Naive B cell (primary cell): ENCODE data around the gene GTPBP2. TPM values are rescaled to one million over a fixed set of nuclear protein-coding genes. Genes with fewer than 3 reads are reported as not detected.

ENCODE experiments used
- ATAC-seq, 2 donors: fragments of 150-1000 bp; cut with Tn5 transposase; 2 replicates each; pipeline ENCODE4 v1.10.0; 2021; ENCODE audit warnings: low read depth in 2 of 2, mild to moderate bottlenecking in 2 of 2, moderate library complexity in 2 of 2
- DNase-seq: peaks from one replicate; pipeline ENCODE4 v3.0.0; 2022
- H3K27ac Mint-ChIP-seq, 6 donors: one replicate each; pipeline ENCODE4 v1.8.0; 2020 to 2022; ENCODE audit warnings: mild to moderate bottlenecking in 6 of 6, mixed read lengths in 6 of 6, moderate library complexity in 5 of 6, inconsistent platforms in 2 of 6
- H3K27me3 Mint-ChIP-seq, 3 donors: one replicate each; pipeline ENCODE4 v1.8.0; 2021 to 2022; ENCODE audit warnings: mixed read lengths in 3 of 3, mild to moderate bottlenecking in 1 of 3
- H3K36me3 Mint-ChIP-seq, 2 donors: one replicate each; pipeline ENCODE4 v1.8.0; 2020 to 2022; ENCODE audit warnings: mixed read lengths in 2 of 2, inconsistent platforms in 1 of 2, mild to moderate bottlenecking in 1 of 2
- H3K4me1 Mint-ChIP-seq, 3 donors: one replicate each; pipeline ENCODE4 v1.8.0; 2020 to 2022; ENCODE audit warnings: mixed read lengths in 3 of 3, inconsistent platforms in 1 of 3, mild to moderate bottlenecking in 1 of 3, moderate library complexity in 1 of 3
- H3K4me3 Mint-ChIP-seq, 8 donors: one replicate each; pipeline ENCODE4 v1.8.0; 2020 to 2022; ENCODE audit warnings: mild to moderate bottlenecking in 8 of 8, mixed read lengths in 8 of 8, moderate library complexity in 8 of 8, inconsistent platforms in 2 of 8
- H3K9me3 Mint-ChIP-seq, 7 donors: one replicate each; pipeline ENCODE4 v1.8.0; 2020 to 2022; ENCODE audit warnings: mixed read lengths in 7 of 7, mild to moderate bottlenecking in 5 of 7, inconsistent platforms in 2 of 7, moderate library complexity in 1 of 7
- polyA plus RNA-seq, 6 donors: library from polyadenylated mRNA; unstranded; fragments of 300-500 nt; fragmentation: Illumina TruSeq; gene quantifications; one replicate each; pipeline ENCODE4 v1.2.3, GENCODE V29; 2021; ENCODE audit warnings: low read depth in 6 of 6

The GTPBP2 gene
- polyA plus RNA-seq, 6 donors from 2014 or later: 2.5 to 17.3 (median 3.8) TPM

DNA sequence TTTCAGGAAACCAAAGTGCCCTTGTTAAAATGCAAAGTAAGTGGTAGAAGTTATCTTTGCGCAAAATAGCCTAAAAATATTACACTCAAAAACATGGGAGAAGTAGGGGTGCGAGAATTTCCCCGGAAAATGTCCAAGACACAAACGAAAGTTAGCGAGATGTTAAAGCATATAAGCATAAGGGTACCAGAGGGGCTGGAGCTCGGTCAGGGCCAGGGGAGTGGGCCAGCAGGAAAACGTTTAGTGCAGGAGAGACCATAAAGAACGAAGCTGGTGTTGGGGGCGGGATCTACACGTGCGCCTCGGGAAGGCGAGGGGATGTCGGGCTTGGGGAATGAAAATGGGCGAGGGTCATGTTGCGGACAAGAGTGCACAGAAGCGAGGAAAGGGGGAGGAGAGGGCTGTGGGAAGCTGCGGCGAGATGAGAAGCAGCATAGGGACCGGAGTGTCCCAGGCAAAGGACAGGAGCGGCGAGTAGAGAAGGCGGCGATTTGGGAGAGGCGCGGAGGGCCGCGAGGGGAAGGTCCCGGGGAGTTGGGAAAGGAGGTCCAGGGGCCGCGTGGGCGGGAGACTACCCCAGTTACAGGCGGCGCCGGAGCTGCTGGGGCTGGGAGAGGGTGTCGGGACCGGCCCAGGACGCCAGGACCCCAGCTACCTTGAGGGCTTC is 53.8 kb downstream of the GTPBP2 start:
- H3K9me3 Mint-ChIP-seq: no peaks in the 10 kb centered on the region
- H3K36me3 Mint-ChIP-seq: peaks cover 8 to 15% of the 10 kb centered on the region in 2 donors
- H3K4me3 Mint-ChIP-seq: peak overlapping the region; percentile 93 to 99 (median 94)
- H3K27ac Mint-ChIP-seq: peak overlapping the region; percentile 28 to 99 (median 89)
- DNase-seq (no peak), ATAC-seq (no peak)
- peaks cover 30 to 45% (median 40%) of the 10 kb centered on the region in 3 donors for H3K4me1 Mint-ChIP-seq
- no peaks in the 10 kb centered on the region for H3K27me3 Mint-ChIP-seq

DNA sequence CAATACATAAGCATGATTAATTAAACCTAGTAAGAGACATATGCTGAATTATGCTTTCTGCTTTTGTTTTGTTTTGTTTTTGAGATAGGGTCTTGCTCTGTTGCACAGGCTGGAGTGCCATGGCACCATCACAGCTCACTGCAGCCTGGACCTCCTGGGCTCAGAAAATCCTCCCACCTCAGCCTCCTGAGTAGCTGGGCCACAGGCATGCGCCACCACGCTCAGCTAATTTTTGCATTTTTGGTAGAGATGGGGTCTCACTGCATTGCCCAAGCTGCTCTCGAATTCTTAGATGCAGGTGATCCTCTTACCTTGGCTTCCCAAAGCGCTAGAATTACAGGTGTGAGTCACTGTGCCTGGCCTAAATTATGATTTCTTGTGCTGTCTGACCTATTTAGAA is 57.0 kb downstream of the GTPBP2 start:
- Mint-ChIP-seq H3K9me3 (no peaks in the 10 kb centered on the region), H3K27ac (no peak overlapping the region), H3K4me3 (no peak overlapping the region), H3K27me3 (no peaks in the 10 kb centered on the region), H3K36me3 (peaks cover 13 to 15% of the 10 kb centered on the region in 2 donors), H3K4me1 (peaks cover 9 to 22% (median 14%) of the 10 kb centered on the region in 3 donors)
- ATAC-seq (no peak), DNase-seq (no peak)

GRCh38 chr6:43570876-43571441 is 58.1 kb downstream of the GTPBP2 start:
- Mint-ChIP-seq H3K27ac (peak overlapping the region in 1 of 6 donors; percentile 44), H3K4me1 (peaks cover 8 to 18% (median 9%) of the 10 kb centered on the region in 3 donors), H3K4me3 (peak overlapping the region in 1 of 8 donors; percentile 44), H3K36me3 (peaks cover 13 to 15% of the 10 kb centered on the region in 2 donors), H3K9me3 (no peaks in the 10 kb centered on the region), H3K27me3 (no peaks in the 10 kb centered on the region)
- DNase-seq (no peak), ATAC-seq (no peak)

Other genes starting within 250 kb of the GTPBP2 start
- 10 to 100 TPM in 5 of 6 donors, 1 to 10 TPM in 1; 9.0 to 21.0 (median 12.3) TPM for gene ABCC10, start 201.7 kb downstream of the GTPBP2 start, polyA plus RNA-seq
- under 1 TPM in 4 of 6 donors, not detected in 2; 0.34 to 0.39 (median 0.39) TPM for gene DLK2, start 173.7 kb downstream of the GTPBP2 start, polyA plus RNA-seq
- 10 to 100 TPM in 3 of 6 donors, 1 to 10 TPM in 3; 6.9 to 16.7 (median 9.2) TPM for gene TJAP1, start 151.7 kb downstream of the GTPBP2 start, polyA plus RNA-seq
- gene LRRC73, start 118.9 kb downstream of the GTPBP2 start, polyA plus RNA-seq: not detected
- gene YIPF3, start 112.3 kb downstream of the GTPBP2 start, polyA plus RNA-seq: 10 to 100 TPM; 72.5 to 97.5 (median 89.9) TPM
- 10 to 100 TPM in 4 of 6 donors, 1 to 10 TPM in 2; 9.3 to 19.8 (median 13.1) TPM for gene POLR1C, start 112.2 kb downstream of the GTPBP2 start, polyA plus RNA-seq
- gene XPO5, start 53.2 kb downstream of the GTPBP2 start, polyA plus RNA-seq: 10 to 100 TPM in 1 of 6 donors, 1 to 10 TPM in 5; 5.0 to 15.3 (median 7.7) TPM
- gene POLH, start 53.1 kb downstream of the GTPBP2 start, polyA plus RNA-seq: 10 to 100 TPM; 15.1 to 41.4 (median 19.1) TPM
- gene MAD2L1BP, start 6.6 kb upstream of the GTPBP2 start, polyA plus RNA-seq: 10 to 100 TPM; 21.3 to 31.4 (median 27.9) TPM
- 1 to 10 TPM in 4 of 6 donors, under 1 TPM in 1, not detected in 1; 0.96 to 1.9 (median 1.5) TPM for gene RSPH9, start 15.8 kb upstream of the GTPBP2 start, polyA plus RNA-seq
- 10 to 100 TPM; 61.1 to 91.0 (median 80.1) TPM for gene MRPS18A, start 58.5 kb upstream of the GTPBP2 start, polyA plus RNA-seq
- gene VEGFA, start 140.9 kb upstream of the GTPBP2 start, polyA plus RNA-seq: under 1 TPM in 4 of 6 donors, not detected in 2; 0.08 to 0.70 (median 0.41) TPM